ENCODE measurements around the gene RING1. TPM values are rescaled to one million over a fixed set of nuclear protein-coding genes. Genes with fewer than 3 reads are reported as not detected.

Gene RING1
- total and polyA plus RNA-seq, 2 experiments from 2014 or later = 6.4 to 16.0 TPM

- no peak for TF ChIP-seq STAT1 (IDR thresholded peaks at IDR 0.05; ENCODE audit: unreplicated experiment)
- TF ChIP-seq, protein P1, sequence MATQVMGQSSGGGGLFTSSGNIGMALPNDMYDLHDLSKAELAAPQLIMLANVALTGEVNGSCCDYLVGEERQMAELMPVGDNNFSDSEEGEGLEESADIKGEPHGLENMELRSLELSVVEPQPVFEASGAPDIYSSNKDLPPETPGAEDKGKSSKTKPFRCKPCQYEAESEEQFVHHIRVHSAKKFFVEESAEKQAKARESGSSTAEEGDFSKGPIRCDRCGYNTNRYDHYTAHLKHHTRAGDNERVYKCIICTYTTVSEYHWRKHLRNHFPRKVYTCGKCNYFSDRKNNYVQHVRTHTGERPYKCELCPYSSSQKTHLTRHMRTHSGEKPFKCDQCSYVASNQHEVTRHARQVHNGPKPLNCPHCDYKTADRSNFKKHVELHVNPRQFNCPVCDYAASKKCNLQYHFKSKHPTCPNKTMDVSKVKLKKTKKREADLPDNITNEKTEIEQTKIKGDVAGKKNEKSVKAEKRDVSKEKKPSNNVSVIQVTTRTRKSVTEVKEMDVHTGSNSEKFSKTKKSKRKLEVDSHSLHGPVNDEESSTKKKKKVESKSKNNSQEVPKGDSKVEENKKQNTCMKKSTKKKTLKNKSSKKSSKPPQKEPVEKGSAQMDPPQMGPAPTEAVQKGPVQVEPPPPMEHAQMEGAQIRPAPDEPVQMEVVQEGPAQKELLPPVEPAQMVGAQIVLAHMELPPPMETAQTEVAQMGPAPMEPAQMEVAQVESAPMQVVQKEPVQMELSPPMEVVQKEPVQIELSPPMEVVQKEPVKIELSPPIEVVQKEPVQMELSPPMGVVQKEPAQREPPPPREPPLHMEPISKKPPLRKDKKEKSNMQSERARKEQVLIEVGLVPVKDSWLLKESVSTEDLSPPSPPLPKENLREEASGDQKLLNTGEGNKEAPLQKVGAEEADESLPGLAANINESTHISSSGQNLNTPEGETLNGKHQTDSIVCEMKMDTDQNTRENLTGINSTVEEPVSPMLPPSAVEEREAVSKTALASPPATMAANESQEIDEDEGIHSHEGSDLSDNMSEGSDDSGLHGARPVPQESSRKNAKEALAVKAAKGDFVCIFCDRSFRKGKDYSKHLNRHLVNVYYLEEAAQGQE (IDR thresholded peaks at IDR 0.05; ENCODE audit: unreplicated experiment) = peak; percentile 62
- Histone ChIP-seq H3F3A (replicated peaks; ENCODE audit: low read depth) (0 out of 2 replicates have a peak, but pooled peaks cover 10% of the 10 kb centered on the region), H2AFZ (no peak overlapping the region), H3K4me3 (no peak overlapping the region), H4K20me1 (replicated peaks; ENCODE audit: insufficient read depth) (peaks cover 7% of the 10 kb centered on the region), H3K27me3 (ENCODE audit: insufficient read depth) (peaks cover 23% of the 10 kb centered on the region), H3K9me2 (ENCODE audit: insufficient read depth) (no peaks in the 10 kb centered on the region), H3K79me2 (replicated peaks; ENCODE audit: insufficient read depth) (peaks cover 6% of the 10 kb centered on the region), H3K4me1 (ENCODE audit: insufficient read depth) (peaks cover 14% of the 10 kb centered on the region), H3K27ac (ENCODE audit: low read depth) (no peak overlapping the region), H3K36me3 (ENCODE audit: insufficient read depth) (no peaks in the 10 kb centered on the region; the same call in 1 of the 2 replicates), H3K4me2 (no peak overlapping the region)
- Mint-ChIP-seq H3K36me3 (ENCODE audit: low read depth) (peaks cover 23% of the 10 kb centered on the region), H3K27me3 (ENCODE audit: insufficient read depth, low read depth, poor library complexity) (peaks cover 22% of the 10 kb centered on the region), H3K4me1 (peaks cover 37% of the 10 kb centered on the region), H3K4me3 (no peak overlapping the region), H3K9me3 (no peaks in the 10 kb centered on the region; the same call in 2 of the 3 replicates), H3K27ac (no peak overlapping the region)
- DNase-seq (ENCODE audit: low spot score) (no peak), ATAC-seq (no peak)
These were observed 12.8 kb upstream of the RING1 start for GRCh38 chr6:33195304-33196165.

- H3K36me3 Mint-ChIP-seq (ENCODE audit: low read depth) = peaks cover 32% of the 10 kb centered on the region
- H3K4me2 ChIP-seq = 0 out of 2 replicates have a peak overlapping the region, but pooled peaks have one; percentile 17
These were observed 10.8 kb upstream of the RING1 start for GRCh38 chr6:33197431-33198048.

More at GRCh38 chr6:33197431-33198048, 10.8 kb upstream of the RING1 start:
- Histone ChIP-seq H2AFZ (no peak overlapping the region), H3K27me3 (ENCODE audit: insufficient read depth) (peaks cover 5% of the 10 kb centered on the region), H4K20me1 (replicated peaks; ENCODE audit: insufficient read depth) (peaks cover 16% of the 10 kb centered on the region), H3K4me3 (no peak overlapping the region), H3K79me2 (replicated peaks; ENCODE audit: insufficient read depth) (peaks cover 23% of the 10 kb centered on the region), H3F3A (replicated peaks; ENCODE audit: low read depth) (peaks cover 22% of the 10 kb centered on the region), H3K4me1 (ENCODE audit: insufficient read depth) (peaks cover 12% of the 10 kb centered on the region), H3K27ac (ENCODE audit: low read depth) (no peak overlapping the region), H3K9me2 (ENCODE audit: insufficient read depth) (no peaks in the 10 kb centered on the region), H3K36me3 (ENCODE audit: insufficient read depth) (peaks cover 4% of the 10 kb centered on the region; the same call in 1 of the 2 replicates)
- peaks cover 21% of the 10 kb centered on the region for H3K27me3 Mint-ChIP-seq (ENCODE audit: insufficient read depth, low read depth, poor library complexity)
- no peaks in the 10 kb centered on the region; the same call in 2 of the 3 replicates for H3K9me3 Mint-ChIP-seq
- DNase-seq (ENCODE audit: low spot score) (peak; percentile 90), ATAC-seq (peak; percentile 65)
- peak; percentile 71 to 92 for TF ChIP-seq CTCF (conservative IDR thresholded peaks at IDR 0.05; ENCODE audit: low read depth in 2 of 2)
- no peak for TF ChIP-seq ZNF331 (CRISPR knock-in tag; IDR thresholded peaks at IDR 0.05; ENCODE audit: low read depth)
- TF ChIP-seq, protein P2, sequence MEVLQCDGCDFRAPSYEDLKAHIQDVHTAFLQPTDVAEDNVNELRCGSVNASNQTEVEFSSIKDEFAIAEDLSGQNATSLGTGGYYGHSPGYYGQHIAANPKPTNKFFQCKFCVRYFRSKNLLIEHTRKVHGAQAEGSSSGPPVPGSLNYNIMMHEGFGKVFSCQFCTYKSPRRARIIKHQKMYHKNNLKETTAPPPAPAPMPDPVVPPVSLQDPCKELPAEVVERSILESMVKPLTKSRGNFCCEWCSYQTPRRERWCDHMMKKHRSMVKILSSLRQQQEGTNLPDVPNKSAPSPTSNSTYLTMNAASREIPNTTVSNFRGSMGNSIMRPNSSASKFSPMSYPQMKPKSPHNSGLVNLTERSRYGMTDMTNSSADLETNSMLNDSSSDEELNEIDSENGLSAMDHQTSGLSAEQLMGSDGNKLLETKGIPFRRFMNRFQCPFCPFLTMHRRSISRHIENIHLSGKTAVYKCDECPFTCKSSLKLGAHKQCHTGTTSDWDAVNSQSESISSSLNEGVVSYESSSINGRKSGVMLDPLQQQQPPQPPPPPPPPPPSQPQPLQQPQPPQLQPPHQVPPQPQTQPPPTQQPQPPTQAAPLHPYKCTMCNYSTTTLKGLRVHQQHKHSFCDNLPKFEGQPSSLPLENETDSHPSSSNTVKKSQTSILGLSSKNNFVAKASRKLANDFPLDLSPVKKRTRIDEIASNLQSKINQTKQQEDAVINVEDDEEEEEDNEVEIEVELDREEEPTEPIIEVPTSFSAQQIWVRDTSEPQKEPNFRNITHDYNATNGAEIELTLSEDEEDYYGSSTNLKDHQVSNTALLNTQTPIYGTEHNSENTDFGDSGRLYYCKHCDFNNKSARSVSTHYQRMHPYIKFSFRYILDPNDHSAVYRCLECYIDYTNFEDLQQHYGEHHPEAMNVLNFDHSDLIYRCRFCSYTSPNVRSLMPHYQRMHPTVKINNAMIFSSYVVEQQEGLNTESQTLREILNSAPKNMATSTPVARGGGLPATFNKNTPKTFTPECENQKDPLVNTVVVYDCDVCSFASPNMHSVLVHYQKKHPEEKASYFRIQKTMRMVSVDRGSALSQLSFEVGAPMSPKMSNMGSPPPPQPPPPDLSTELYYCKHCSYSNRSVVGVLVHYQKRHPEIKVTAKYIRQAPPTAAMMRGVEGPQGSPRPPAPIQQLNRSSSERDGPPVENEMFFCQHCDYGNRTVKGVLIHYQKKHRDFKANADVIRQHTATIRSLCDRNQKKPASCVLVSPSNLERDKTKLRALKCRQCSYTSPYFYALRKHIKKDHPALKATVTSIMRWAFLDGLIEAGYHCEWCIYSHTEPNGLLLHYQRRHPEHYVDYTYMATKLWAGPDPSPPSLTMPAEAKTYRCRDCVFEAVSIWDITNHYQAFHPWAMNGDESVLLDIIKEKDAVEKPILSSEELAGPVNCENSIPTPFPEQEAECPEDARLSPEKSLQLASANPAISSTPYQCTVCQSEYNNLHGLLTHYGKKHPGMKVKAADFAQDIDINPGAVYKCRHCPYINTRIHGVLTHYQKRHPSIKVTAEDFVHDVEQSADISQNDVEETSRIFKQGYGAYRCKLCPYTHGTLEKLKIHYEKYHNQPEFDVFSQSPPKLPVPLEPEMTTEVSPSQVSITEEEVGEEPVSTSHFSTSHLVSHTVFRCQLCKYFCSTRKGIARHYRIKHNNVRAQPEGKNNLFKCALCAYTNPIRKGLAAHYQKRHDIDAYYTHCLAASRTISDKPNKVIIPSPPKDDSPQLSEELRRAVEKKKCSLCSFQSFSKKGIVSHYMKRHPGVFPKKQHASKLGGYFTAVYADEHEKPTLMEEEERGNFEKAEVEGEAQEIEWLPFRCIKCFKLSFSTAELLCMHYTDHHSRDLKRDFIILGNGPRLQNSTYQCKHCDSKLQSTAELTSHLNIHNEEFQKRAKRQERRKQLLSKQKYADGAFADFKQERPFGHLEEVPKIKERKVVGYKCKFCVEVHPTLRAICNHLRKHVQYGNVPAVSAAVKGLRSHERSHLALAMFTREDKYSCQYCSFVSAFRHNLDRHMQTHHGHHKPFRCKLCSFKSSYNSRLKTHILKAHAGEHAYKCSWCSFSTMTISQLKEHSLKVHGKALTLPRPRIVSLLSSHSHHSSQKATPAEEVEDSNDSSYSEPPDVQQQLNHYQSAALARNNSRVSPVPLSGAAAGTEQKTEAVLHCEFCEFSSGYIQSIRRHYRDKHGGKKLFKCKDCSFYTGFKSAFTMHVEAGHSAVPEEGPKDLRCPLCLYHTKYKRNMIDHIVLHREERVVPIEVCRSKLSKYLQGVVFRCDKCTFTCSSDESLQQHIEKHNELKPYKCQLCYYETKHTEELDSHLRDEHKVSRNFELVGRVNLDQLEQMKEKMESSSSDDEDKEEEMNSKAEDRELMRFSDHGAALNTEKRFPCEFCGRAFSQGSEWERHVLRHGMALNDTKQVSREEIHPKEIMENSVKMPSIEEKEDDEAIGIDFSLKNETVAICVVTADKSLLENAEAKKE (CRISPR knock-in tag; IDR thresholded peaks at IDR 0.05) = no peak
- no peak for TF ChIP-seq EZH2phosphoT487 (IDR thresholded peaks at IDR 0.05; ENCODE audit: unreplicated experiment)
- H3K4me1 Mint-ChIP-seq = peaks cover 40% of the 10 kb centered on the region
- no peak overlapping the region; the same call in 1 of the 2 replicates for H3K27ac Mint-ChIP-seq
- peak overlapping the region; percentile 100 for H3K4me3 Mint-ChIP-seq

Measured in GM23338 (cell line).